ENCODE data around the gene RAI14. TPM values are rescaled to one million over a fixed set of nuclear protein-coding genes. Genes with fewer than 3 reads are reported as not detected.

RAI14 gene
- polyA plus RNA-seq, 4 donors, result 81.2 to 145 (median 102) TPM

GRCh38 chr5:34870382-34870781, 214.3 kb downstream of the RAI14 start:
- no peak for DNase-seq (ENCODE audit: low read depth in 4 of 4, low spot score in 3 of 4)

GRCh38 chr5:34876275-34876674, 220.1 kb downstream of the RAI14 start:
- DNase-seq (ENCODE audit: low read depth in 4 of 4, low spot score in 3 of 4), result no peak

- no peak for DNase-seq (ENCODE audit: low read depth in 4 of 4, low spot score in 3 of 4)
These were observed 225.1 kb downstream of the RAI14 start for GRCh38 chr5:34881246-34881645.

Other genes starting within 250 kb of the RAI14 start
- gene TTC23L, start 182.8 kb downstream of the RAI14 start, polyA plus RNA-seq (ENCODE audit: insufficient read length in 4 of 4), result 1 to 10 TPM; 2.5 to 4.9 (median 3.6) TPM